EH (cell line): Measurements from ENCODE around the gene C12orf42.

Source experiments
- DNase-seq: peaks from one replicate; pipeline ENCODE4 v3.0.0-alpha.2; 2015; ENCODE audit warnings: low read depth

C12orf42 gene

GRCh38 chr12:103268831-103269514 is 226.8 kb downstream of the C12orf42 start:
- no peak for DNase-seq

GRCh38 chr12:103257763-103258162 is 238.0 kb downstream of the C12orf42 start:
- DNase-seq = no peak
